Panc1 (cell line): Measurements from ENCODE around the gene KCTD1.

ENCODE experiments used
- REST ChIP-seq, 2 experiments: IDR thresholded peaks; 2 replicates each; pipeline ENCODE4 v1.6.1; 2011 to 2012; ENCODE audit warnings: low read depth in 2 of 2, control low read depth in 1 of 2, low read length in 1 of 2, mild to moderate bottlenecking in 1 of 2, moderate library complexity in 1 of 2; ENCODE audit not compliant: insufficient read depth in 1 of 2
- SIN3A ChIP-seq: IDR thresholded peaks from 2 replicates; pipeline ENCODE4 v1.6.1; 2012; ENCODE audit warnings: low read depth, mild to moderate bottlenecking, low read length, moderate library complexity, borderline replicate concordance; ENCODE audit not compliant: insufficient read depth
- TF ChIP-seq, protein P1 (sequence below): fragments of 450-650 bp; IDR thresholded peaks from 2 replicates; pipeline ENCODE4 v1.5.1; 2017; ENCODE audit warnings: mild to moderate bottlenecking

DNA sequence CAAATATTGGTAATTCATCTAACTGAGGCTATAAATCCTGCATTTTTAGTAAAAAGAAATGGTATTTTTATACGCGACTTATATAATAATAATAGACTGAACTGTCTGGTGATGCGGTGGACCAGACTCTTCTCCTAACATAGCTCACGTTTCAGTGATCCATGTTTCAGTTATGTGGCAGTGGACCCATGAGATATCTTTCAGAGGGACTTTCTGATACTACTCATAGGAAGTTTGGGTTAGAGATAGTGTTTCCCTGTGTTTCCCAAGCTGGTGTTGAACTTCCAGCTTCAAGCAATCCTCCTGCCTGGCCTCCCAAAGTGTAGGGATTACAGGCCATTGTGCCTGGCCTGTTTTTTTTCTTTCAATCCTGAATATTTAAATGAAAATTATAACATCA lies 59.2 kb downstream of the KCTD1 start:
- TF ChIP-seq REST (IDR thresholded peaks at IDR 0.05; ENCODE audit: insufficient read depth in 1 of 2, low read depth in 2 of 2, low read length in 1 of 2): no peak
- TF ChIP-seq, protein P1, sequence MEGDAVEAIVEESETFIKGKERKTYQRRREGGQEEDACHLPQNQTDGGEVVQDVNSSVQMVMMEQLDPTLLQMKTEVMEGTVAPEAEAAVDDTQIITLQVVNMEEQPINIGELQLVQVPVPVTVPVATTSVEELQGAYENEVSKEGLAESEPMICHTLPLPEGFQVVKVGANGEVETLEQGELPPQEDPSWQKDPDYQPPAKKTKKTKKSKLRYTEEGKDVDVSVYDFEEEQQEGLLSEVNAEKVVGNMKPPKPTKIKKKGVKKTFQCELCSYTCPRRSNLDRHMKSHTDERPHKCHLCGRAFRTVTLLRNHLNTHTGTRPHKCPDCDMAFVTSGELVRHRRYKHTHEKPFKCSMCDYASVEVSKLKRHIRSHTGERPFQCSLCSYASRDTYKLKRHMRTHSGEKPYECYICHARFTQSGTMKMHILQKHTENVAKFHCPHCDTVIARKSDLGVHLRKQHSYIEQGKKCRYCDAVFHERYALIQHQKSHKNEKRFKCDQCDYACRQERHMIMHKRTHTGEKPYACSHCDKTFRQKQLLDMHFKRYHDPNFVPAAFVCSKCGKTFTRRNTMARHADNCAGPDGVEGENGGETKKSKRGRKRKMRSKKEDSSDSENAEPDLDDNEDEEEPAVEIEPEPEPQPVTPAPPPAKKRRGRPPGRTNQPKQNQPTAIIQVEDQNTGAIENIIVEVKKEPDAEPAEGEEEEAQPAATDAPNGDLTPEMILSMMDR: no peak
- TF ChIP-seq SIN3A: no peak
